GM21390 (cell line): Measurements from ENCODE around the gene BBIP1.

Experiments
- ATAC-seq: cut with Tn5 transposase; IDR thresholded peaks from one replicate; pipeline ENCODE4 v1.9.1; 2021; ENCODE audit not compliant: unreplicated experiment

BBIP1 gene

DNA sequence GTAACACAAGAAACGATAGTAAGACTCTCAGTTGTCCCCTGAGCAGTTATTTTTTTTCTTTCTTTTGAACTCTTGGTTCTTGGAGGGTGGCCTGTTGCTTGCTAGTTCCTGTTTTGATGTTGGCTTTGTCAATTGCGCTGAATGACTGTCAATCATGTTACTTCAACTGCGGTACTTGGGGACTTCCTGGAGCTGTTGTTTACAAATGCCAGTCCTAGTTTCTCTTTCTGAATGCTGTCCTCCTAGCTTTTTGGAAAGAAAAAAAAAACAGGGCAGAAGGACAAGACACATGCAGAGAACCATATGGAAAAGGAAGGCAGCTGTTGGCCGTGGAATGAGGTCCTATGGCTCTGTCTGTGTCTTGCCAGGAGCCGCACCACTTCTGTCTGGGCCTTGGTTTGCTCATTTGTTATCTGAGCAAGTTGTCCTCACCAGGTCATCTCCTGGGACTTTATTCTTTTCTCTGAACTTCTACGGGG lies 54.3 kb downstream of the BBIP1 start:
- peak; percentile 57 for ATAC-seq

- ATAC-seq, result no peak
Measured at GRCh38 chr10:110863956-110864355, 55.0 kb downstream of the BBIP1 start.

GRCh38 chr10:110863361-110863760 lies 55.6 kb downstream of the BBIP1 start:
- ATAC-seq, result no peak

DNA sequence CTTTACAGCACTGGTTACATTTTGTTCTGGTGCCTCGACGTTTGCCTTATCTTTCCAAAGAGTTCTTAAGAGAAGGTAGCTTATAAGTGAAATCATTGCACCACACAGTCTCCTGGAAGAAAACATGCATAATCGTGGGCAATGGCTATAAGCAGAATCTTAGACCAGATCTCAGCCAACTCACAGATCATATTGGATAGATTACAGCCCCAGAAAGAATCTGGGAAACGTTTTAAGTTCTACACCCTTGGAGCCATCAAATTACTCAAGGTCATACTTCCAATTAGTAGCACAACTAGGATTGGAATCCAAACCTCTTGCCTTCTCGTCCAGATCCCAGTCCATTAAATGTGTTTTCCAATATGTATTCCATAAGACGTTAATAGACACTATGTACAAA lies 56.0 kb downstream of the BBIP1 start:
- ATAC-seq, result no peak

GRCh38 chr10:110861930-110862649 lies 56.9 kb downstream of the BBIP1 start:
- no peak for ATAC-seq

DNA sequence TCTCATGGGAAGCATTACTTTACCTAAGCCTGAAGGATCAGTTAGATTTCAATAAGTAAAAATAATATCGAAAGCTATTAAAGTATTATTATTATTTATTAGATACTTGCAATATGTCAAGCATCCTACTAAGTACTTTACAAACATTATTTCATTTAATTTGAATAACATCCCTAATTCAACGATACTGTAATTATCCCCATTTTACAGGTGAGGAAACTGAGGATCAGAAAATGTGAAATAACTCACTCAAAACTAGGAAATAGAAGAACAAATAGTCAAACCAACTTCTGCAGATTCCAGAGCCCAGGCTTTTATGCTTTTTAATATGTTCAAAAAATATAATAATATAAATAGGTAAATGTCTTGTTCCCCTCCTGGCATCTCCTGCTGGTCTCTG lies 57.5 kb downstream of the BBIP1 start:
- no peak for ATAC-seq

DNA sequence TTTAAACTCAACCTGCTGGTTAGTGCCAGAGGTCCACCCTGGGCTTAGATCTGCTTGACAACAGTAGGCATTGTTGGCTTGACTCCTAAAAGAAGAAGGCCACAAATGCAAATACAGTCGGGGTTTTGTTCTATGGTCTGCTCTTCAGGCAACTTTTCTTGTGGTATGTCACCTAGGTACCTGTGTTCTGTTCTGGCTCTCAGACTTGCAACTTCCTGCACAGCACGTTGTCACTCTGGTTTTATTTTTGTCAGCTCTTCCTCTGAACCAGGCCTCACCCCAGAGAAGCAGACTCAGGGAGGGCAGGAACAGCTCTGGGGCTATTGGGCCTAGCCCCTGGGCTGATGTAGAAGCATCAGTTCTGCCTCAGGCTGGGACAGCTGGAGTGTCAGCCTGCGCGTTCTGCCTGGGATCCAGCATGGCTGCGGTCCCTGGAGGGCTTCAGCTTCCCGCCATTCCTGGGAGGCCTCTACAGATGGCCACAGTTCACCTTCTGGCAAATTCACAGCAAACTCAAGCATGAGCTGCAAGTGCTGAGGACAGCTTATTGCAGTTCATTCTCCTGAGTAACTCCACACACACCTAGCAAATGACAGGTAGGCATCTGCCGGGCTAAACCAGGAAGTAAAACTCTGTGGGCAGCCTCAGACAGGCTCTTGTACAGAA lies 58.3 kb downstream of the BBIP1 start:
- ATAC-seq, result peak; percentile 56

- ATAC-seq, result no peak
Measured at GRCh38 chr10:110859973-110860376, 59.0 kb downstream of the BBIP1 start.

DNA sequence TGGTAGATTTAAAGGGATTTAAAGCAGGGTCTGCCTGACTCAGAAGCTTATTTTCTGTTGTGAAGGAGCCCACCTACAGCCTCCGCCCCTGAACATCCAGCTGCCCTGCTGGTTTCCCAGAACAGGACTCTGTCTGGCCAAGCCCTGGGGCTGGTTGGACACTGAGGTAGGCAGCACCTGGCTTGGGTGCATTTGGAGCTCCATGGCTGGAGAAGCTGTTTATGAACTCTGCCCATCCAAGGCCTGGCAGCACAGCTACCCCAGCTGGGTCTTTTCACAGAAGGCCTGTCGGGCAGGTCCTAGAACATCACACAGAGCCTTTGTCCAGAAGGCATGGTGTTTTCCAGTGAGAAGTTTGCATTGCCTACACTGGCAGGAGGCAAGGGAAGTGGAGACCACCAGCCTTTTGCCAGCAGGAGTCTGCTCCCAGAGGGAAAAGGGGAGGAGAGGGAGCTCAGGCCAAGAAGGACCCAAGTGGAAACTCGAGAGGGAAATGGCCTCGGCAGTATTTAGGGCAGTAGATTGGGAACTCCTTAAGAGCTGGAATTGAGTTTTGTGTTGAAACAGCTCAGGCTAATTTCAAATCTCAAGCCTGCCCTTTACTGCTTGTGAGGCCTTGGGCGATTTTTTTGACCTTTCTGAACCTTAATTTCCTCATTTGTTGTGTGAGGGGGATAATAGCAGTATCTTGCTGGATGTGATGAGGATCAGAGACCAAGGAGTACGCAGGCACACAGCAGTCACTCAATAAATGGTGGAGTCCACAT lies 59.6 kb downstream of the BBIP1 start:
- no peak for ATAC-seq

DNA sequence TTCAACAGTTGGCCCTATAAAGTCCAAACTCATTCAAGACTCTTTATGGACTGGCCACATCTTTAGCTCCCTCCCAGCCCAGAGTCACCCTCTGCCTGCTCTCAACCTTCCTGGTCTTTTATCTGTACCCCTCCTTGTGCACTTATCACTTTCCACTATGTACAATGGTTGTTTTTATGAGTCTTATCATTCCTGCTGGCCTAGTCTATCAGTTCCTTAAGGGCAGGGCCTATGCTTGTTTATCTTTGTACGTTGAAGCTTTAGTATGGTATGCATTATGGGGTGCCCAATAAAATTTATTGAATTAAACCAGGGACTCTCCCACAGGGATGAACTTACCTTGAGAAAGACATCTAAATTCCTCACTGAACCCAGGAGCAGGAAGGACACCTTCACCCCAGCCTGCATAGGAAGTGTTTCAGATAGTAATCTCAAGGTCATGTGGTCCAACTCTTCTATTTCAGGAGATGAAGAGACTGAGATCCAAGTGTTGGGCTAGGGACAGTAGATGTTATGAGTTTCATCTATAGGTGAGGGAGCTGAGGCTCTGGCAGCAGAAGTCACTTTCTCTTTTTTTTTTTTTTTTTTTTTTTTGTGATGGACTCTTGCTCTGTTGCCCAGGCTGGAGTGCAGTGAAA lies 60.6 kb downstream of the BBIP1 start:
- ATAC-seq, result no peak

DNA sequence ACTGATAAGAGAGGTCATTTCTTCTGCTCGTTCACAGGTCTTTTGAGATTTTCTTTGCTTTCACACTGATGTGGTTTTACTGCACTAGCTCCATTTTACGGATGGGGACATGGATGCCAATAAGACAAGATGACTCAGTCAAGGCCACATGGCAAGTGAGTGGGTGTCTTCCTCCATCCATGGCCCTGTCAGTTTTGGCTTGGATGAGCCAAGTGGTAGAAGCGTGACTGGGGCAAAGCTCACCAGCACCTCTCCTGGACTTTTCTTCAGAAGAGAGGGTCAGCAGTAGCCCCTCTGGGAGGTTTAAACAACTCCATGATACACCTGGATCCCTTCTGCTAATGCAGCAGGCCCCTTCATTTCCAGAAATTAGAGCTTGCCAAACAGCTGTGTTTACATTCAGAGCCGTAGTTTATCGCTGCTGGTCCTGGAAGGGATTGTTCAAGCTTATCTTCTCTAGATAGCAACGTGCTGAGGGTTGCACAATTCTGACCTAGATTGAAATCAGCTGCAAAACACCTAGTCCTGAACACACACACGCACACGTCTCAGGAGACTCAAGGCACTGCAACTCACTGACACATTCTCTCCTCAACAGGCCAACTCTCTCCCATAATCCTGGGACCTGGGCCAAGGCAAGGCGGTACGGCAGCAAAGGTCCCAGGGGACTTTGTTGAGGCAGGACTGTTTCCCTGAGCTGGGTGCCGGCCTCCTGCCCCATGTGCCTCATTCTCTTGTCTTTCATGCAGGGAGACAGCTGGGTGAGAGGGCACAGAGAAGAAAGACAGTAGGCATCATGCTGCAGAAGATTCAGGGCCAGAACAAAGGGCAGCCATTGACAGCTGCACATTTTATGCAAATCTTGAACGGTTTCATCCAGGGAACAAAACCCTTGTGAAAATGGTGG lies 61.5 kb downstream of the BBIP1 start:
- ATAC-seq, result peak; percentile 22

- ATAC-seq, result no peak
Measured at GRCh38 chr10:110853921-110854605, 64.9 kb downstream of the BBIP1 start.

- no peak for ATAC-seq
Measured at GRCh38 chr10:110852947-110853346, 66.0 kb downstream of the BBIP1 start.

GRCh38 chr10:110852255-110852896 lies 66.6 kb downstream of the BBIP1 start:
- no peak for ATAC-seq

DNA sequence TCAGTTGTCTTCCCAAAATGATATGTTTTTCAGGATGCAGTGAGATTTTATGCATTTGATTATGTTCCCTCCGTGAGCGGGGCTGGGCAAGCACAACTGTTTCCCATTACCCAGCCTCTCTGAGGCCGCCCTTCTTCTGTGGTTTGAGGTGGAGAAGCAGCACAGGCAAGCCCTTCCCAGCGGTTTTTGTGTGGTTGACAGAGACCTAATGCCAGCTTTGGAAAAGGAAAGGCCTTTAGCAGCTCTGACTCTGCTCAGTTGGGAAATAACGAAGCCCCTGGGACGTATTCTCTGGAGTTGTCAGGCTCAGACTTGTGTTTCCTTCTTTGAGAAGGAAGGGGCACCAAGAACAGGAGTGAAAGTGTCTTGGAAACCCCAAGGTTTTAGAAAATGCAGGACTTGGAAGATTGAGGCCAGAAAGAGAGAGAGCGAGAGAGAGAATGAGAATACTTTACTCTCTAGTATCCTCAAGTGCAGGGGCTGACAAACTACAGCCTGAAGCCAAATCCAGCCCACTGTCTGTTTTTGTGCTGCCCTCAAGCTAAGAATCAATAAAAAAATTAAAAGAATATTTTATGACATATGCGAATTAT lies 67.9 kb downstream of the BBIP1 start:
- no peak for ATAC-seq

DNA sequence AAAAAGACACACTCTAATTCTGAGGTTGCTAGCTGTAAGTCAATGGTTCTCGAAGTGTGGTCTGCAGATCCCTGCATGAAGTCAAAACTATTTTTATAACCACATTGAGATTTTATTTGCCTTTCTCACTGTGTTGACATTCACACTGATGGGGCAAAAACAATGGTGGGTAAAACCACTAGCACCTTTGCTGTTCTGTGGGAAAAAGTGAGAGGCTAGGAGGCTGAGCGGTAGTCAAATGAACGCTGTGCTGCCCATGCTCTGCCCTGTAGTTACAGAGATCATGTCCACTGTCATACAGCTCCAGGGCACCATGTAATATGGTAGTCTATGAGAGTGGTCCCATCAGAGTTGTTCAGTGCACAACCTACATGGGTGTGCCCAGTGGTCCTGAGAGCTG lies 68.9 kb downstream of the BBIP1 start:
- ATAC-seq, result no peak
